Mesendoderm (in vitro differentiated cells): ENCODE results near the gene MYH14. TPM values are rescaled to one million over a fixed set of nuclear protein-coding genes. Genes with fewer than 3 reads are reported as not detected.

Source experiments
- DNase-seq: peaks from one replicate; pipeline ENCODE4 v3.0.0; 2013
- H2AK5ac ChIP-seq: 2 replicates; pipeline ENCODE4 v1.6.1; 2013; ENCODE audit warnings: low read length, inconsistent platforms
- H2BK120ac ChIP-seq: 2 replicates; pipeline ENCODE4 v1.6.1; 2013; ENCODE audit warnings: low read depth, mild to moderate bottlenecking, low read length, moderate library complexity, mixed read lengths
- H2BK15ac ChIP-seq: replicated peaks from 2 replicates; pipeline ENCODE4 v1.6.1; 2013; ENCODE audit warnings: low read depth, mild to moderate bottlenecking, moderate library complexity
- H2BK5ac ChIP-seq: 2 replicates; pipeline ENCODE4 v1.6.1; 2013; ENCODE audit warnings: low read length, inconsistent platforms
- H3K18ac ChIP-seq: 2 replicates; pipeline ENCODE4 v1.6.1; 2013; ENCODE audit warnings: mild to moderate bottlenecking, low read length, mixed read lengths
- H3K23ac ChIP-seq: one replicate; pipeline ENCODE4 v1.6.1; 2013; ENCODE audit warnings: low read length
- H3K27ac ChIP-seq: 2 replicates; pipeline ENCODE4 v1.5.1; 2013; ENCODE audit warnings: low read depth, mild to moderate bottlenecking, inconsistent platforms, low read length, moderate library complexity
- H3K27me3 ChIP-seq: 2 replicates; pipeline ENCODE4 v1.6.1; 2013; ENCODE audit warnings: low read length, control low read depth, mild to moderate bottlenecking, inconsistent platforms; ENCODE audit not compliant: insufficient read depth, poor library complexity
- H3K36me3 ChIP-seq: 2 replicates; pipeline ENCODE4 v1.6.1; 2013; ENCODE audit warnings: low read length, inconsistent platforms; ENCODE audit not compliant: control insufficient read depth, insufficient read depth
- H3K4ac ChIP-seq: one replicate; pipeline ENCODE4 v1.6.1; 2013; ENCODE audit warnings: low read depth, mild to moderate bottlenecking, low read length, moderate library complexity
- H3K4me1 ChIP-seq: 2 replicates; pipeline ENCODE4 v1.6.1; 2013; ENCODE audit warnings: low read depth, low read length, inconsistent platforms; ENCODE audit not compliant: control insufficient read depth
- H3K4me2 ChIP-seq: 2 replicates; pipeline ENCODE4 v1.6.1; 2013; ENCODE audit warnings: low read length
- H3K4me3 ChIP-seq: 2 replicates; pipeline ENCODE4 v1.5.1; 2013; ENCODE audit warnings: mild to moderate bottlenecking, low read length
- H3K56ac ChIP-seq: one replicate; pipeline ENCODE4 v1.6.1; 2013; ENCODE audit warnings: low read length
- H3K79me1 ChIP-seq: 2 replicates; pipeline ENCODE4 v1.6.1; 2013; ENCODE audit warnings: low read length, inconsistent platforms
- H3K79me2 ChIP-seq: 2 replicates; pipeline ENCODE4 v1.6.1; 2013; ENCODE audit warnings: mild to moderate bottlenecking, low read length; ENCODE audit not compliant: control insufficient read depth, insufficient read depth
- H3K9ac ChIP-seq: 2 replicates; pipeline ENCODE4 v1.6.1; 2013; ENCODE audit warnings: low read length, inconsistent platforms
- H4K5ac ChIP-seq: one replicate; pipeline ENCODE4 v1.6.1; 2013; ENCODE audit warnings: low read length
- H4K8ac ChIP-seq: one replicate; pipeline ENCODE4 v1.6.1; 2013; ENCODE audit warnings: low read depth, mild to moderate bottlenecking, control low read depth, low read length, moderate library complexity
- WGBS: extraction: QIAGEN DNeasy Blood & Tissue Kit; methylation state at CpG from one replicate; pipeline ENCODE4 v1.1.7; 2013; ENCODE audit warnings: low lambda C conversion rate, missing lambda C conversion rate; ENCODE audit not compliant: insufficient coverage; ENCODE audit errors: extremely low coverage; 5-methylcytosine and 5-hydroxymethylcytosine counted together
- small RNA-seq: library from polyadenylated mRNA; stranded (forward); fragments of <200 nt; extraction: miRNeasy Mini kit (QIAGEN cat#:217004); gene quantifications from one replicate; pipeline ENCODE3, GENCODE V24; 2013; ENCODE audit not compliant: insufficient read depth

Gene MYH14

DNA sequence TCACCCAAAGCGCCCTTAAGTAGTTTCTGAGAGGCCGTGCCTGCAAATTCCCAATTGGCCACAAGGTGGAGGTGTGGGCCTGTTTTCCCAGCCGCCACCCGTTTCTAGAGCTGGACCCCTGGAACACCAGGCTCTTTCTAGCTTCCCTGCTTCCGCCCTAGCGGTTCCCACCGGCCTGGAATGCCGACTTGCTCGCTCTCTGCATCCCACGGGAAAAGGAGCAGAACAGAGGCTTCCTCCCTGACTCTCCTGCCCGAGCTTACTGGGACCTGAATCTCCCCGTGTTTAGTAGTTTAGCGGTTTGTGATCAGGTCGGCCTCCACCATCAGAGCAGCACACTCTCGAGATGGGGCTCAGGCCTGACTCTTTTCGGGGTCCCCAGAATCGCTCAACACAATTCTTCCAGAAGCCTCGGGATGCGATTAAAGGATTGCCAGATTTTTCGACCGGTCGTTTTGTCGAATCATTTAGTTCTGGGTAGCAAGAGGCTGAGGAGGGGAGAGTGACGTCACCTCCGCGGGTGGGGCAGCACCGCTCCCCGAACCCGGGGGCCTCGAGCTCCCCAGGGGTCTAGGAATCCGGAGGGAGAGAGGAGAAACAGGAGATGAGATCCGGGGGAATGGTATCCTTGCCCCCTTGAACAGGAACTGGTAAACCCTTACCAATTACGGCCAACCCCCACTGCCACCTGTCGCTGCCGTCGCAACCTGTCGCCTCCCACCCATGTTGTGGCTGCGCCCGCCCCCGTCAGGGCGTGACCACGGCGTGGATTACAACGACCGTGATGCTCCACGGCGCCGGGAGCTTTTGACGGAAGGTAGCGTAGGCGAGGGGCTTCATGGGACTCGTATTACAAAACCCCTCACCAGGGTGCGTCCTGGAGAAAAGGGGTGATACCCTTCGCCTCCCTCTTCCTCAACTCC is 154.0 kb downstream of the MYH14 start:
- Histone ChIP-seq H3K27ac (no peak overlapping the region), H3K23ac (no peak overlapping the region), H3K4me1 (no peaks in the 10 kb centered on the region), H3K9ac (peak overlapping the region; percentile 50), H3K4ac (no peak overlapping the region), H3K79me2 (no peaks in the 10 kb centered on the region), H2BK120ac (no peak overlapping the region), H3K27me3 (no peaks in the 10 kb centered on the region), H3K56ac (no peak overlapping the region), H3K79me1 (no peaks in the 10 kb centered on the region), H2BK15ac (no peak overlapping the region), H3K18ac (no peak overlapping the region), H2BK5ac (no peak overlapping the region), H4K8ac (no peak overlapping the region), H4K5ac (no peak overlapping the region), H3K4me2 (no peak overlapping the region), H3K36me3 (no peaks in the 10 kb centered on the region), H2AK5ac (no peak overlapping the region), H3K4me3 (no peak overlapping the region)
- WGBS, result no CpG with 5 or more reads among the region's 54 CpGs
- peak; percentile 58 for DNase-seq

DNA sequence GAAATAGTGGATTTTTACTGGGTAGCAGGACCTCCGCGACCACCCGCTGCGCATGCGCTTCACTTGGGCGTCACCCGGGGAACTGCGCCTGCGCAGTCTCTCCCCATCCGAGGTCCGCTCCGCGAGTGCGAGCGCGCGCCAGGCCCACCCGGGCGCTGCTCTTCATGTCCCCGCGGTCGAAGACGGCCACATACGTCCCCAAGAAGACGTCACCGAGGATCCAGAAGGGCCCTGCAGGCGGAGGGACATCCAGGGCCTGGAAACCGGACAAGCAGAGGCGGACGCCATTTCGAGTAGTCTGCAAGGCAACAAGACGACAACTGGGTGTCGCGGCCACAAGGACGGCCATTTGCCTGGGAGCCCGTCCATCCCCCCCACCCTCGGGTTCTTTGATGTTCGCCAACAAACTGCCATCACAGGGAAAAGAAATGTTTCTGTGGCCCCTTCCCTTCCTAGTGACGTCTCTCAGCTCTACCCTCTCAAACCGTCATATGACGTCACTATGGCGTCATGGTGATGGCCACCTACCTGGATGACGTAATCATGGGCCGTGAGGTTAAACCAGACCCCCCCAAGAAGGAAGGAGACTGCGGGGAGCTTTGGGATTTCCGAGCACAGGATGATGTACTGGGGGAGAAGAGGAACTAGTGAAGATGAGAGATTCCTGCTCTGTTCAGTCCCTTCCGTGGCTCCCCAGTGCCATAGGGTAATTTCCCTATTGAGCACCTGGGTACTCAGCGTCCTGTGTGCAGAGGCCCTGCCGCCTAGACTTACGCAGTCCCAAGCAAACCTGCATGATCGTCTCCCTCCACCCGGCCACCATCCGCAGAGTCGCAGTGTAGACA is 155.3 kb downstream of the MYH14 start:
- no peaks in the 10 kb centered on the region for H3K79me1 ChIP-seq
- H2AK5ac ChIP-seq, result no peak overlapping the region
- H3K36me3 ChIP-seq, result no peaks in the 10 kb centered on the region
- no peak overlapping the region for H4K8ac ChIP-seq
- H2BK5ac ChIP-seq, result no peak overlapping the region
- no peak overlapping the region for H3K4me3 ChIP-seq
- no CpG with 5 or more reads among the region's 54 CpGs for WGBS
- no peak overlapping the region for H3K4ac ChIP-seq
- no peak overlapping the region for H2BK15ac ChIP-seq
- no peak for DNase-seq
- H3K18ac ChIP-seq, result no peak overlapping the region
- no peaks in the 10 kb centered on the region for H3K4me1 ChIP-seq
- H3K9ac ChIP-seq, result no peak overlapping the region
- H3K79me2 ChIP-seq, result no peaks in the 10 kb centered on the region
- no peak overlapping the region for H3K56ac ChIP-seq
- H3K27ac ChIP-seq, result no peak overlapping the region
- no peak overlapping the region for H4K5ac ChIP-seq
- H3K23ac ChIP-seq, result no peak overlapping the region
- no peak overlapping the region for H2BK120ac ChIP-seq
- no peaks in the 10 kb centered on the region for H3K27me3 ChIP-seq
- H3K4me2 ChIP-seq, result no peak overlapping the region

DNA sequence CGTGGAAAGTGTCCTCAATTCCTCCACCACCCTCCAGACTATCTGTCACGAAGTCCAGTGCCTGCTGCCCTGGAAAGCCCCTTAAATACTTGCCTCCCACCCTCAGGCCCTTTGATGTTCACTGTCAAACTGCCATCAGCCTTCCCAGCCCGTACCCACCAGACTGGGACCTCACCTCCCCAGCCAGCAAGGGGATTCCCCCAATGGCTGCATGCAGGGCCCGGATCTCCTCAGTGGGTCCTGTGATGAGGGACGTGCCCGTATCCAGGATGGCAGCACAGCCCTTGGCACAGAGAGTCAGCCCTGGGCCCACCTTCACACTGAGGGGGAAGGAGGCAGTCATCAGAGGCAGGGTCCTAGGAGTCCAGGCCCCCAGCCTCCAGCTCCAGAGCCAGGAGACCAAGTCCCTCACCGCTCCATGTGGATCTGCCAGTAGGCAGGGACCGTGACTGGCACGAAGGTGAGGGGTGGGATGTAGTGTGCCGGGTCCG is 156.0 kb downstream of the MYH14 start:
- H3K18ac ChIP-seq, result no peak overlapping the region
- no peak overlapping the region for H4K8ac ChIP-seq
- H4K5ac ChIP-seq, result no peak overlapping the region
- H3K4me1 ChIP-seq, result no peaks in the 10 kb centered on the region
- H3K4me3 ChIP-seq, result no peak overlapping the region
- H3K79me1 ChIP-seq, result no peaks in the 10 kb centered on the region
- H3K4ac ChIP-seq, result no peak overlapping the region
- no peak for DNase-seq
- no peak overlapping the region for H3K56ac ChIP-seq
- no peak overlapping the region for H2BK120ac ChIP-seq
- no peak overlapping the region for H2BK5ac ChIP-seq
- no peak overlapping the region for H3K27ac ChIP-seq
- H3K9ac ChIP-seq, result no peak overlapping the region
- H3K4me2 ChIP-seq, result no peak overlapping the region
- no peak overlapping the region for H3K23ac ChIP-seq
- no peak overlapping the region for H2BK15ac ChIP-seq
- no peaks in the 10 kb centered on the region for H3K27me3 ChIP-seq
- no peaks in the 10 kb centered on the region for H3K36me3 ChIP-seq
- no peaks in the 10 kb centered on the region for H3K79me2 ChIP-seq
- no CpG with 5 or more reads among the region's 11 CpGs for WGBS
- no peak overlapping the region for H2AK5ac ChIP-seq

Small RNA genes within 50 kb of the gene (small RNA-seq; reads per million reads assigned to genes)
- not detected for gene RF00017
